Bone marrow (tissue), 2 donors: ENCODE data around the gene RNF4.
"Not testable (repeated sequence)": the region's sequence is repeated elsewhere in the genome, so short reads cannot be mapped to it uniquely, and the experiment has no call there.

Experiments used
- DNase-seq, 2 donors: peaks; one replicate each; lab custom pipeline; 2025; lab: John Stamatoyannopoulos, UW

The RNF4 gene

DNA sequence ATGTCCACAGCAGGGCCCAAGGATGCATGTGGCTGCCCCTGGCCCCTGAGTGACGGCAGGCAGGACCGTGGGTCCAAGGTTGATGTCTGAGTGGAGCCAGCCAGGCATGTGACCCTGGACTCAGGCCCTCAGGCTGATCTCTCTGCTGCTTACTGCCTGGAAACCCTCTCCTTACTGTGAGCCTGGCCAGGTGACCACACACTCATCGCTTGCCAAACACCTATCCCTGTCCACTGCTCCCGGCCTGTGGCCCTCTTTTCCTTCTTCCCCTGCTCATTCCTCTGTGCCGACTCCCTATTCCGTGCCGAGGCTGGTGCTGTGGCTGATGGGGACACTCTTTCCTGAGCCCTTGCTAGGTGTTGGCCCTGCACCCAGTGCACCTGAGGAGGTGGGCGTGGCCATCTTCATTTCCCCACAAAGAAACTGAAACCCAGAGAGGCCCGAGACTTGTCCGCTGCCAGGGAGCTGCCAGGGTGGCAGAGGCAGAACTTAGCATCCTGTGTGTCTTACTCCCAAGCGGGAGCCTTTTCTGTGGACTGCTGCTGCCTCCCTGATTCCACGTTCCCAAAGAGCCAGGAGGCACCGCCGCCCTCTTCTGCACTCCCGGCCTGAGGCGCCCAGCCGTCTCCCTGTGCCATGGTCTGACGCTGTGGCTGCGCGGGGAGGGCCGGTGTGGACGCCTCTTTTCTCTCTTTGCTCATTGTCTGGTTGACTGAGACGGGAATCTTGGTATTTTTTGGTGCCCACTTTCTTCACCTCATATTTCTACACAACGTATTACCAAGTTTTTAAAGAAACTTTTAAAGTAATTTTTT, 11.2 kb upstream of the RNF4 start:
- DNase-seq = no peak

DNA sequence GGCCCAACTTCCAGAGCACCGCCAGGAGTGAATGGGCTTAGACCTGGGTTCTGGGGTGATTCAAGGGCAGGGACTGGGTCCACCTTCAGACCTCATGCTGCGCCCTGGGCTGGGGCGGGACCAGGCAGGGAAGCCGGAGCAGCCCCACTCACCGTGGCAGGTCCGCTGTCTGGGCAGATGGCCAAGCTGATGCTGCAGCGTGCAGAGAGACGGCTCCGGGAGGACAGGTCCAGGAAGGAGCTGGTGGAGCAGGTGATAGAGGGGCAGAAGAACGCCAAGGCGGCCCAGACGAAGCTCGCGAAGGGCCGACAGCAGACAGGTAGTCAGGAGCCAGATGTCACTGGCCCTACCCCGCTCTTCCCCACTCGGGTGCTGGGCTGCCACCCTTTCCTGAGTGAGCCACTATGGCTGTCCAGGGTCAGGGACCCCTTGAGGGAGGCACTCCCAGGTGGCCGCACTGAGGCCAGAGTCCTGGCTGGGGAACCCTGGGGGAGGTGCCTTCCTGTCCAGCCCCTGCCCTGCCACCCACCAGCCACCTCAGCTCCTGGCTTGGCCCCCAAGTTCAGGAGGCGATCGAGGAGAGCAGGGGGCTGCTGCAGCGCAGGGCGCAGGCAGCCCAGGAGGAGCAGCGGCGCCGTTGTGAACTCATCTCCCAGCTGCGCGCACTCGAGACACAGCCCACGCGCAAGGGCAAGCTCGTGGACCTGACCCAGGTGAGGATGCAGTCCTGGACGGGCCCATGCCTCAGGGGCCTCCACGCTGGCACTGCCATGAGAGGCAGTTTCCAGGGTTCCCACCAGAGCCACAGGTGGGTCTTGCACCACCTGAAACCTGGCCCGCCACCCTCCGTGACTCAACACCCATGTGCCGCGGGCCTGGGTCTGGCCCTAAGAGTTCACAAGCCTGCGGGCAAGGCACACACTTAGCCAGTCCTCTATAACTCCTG, 10.1 kb upstream of the RNF4 start:
- DNase-seq = no peak

DNA sequence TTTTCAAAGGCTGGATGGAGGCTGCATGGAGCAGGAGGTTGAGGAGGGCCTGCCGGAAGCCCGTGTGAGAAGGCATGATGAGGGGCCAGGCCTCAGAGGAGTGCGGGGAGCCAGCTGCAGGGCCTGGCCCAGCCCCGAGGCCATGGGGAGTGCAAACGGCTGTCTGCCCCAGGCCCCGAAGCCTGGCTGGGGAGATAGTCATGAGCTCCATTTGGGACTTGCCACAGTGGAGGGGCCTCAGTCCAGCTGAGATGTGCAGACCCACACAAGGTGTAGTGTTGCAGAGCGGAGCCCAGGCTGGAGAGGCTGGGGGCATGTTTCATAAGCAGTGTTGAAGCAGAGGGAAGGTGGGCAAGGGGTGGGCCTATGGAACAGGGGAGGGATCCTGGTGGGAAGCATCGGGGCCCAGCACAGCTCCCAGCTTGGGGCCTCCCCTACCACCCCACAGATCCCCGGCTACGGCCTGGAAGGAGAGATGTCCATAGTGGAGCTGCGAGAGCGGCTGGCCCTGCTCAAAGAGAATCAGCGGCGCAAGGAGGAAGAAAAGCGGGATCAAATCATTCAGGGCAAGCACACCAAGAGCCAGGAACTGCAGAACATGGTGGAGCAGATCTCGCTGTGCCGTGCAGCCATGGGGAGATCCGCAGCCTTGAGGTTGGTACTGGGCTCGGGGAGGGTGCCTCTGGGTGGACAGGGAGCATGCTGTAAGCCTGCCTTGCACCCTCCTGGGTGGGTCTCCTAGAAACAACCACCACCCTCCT, 9.1 kb upstream of the RNF4 start:
- no peak for DNase-seq

DNA sequence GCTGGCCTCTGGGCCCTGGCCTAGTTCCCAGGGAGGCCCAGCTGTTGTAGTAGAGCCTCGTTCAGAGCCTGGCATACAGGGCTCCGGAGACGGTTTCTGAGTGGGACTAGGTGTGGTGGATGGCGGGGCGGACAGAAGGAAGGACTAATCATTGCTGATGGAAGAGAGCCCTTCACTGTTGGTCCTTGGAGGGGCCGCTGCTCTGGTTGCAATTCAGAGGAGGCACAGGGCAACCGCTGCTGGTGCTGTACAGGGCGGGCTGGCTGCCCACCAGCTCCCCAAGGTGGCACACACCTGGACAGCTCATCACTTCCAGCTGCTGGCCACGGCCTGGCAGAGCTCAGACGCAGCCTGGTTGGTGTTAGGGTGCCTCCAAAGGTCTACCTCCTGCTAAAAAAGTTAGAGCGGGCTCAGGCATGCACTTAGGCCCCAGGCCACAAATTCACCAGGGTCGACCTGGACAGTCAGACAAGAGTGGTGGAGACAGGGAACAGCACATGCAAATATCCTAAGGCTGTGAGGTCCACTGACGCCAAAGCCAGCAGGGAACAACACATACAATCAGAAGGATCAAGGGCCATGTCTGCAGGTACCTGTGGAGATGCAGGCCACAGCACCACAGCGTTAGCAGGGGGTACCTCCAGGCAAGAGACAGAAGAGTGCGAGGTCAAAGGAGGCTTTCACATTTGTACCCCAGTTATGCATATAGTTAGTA, 7.5 kb upstream of the RNF4 start:
- no peak for DNase-seq

DNA sequence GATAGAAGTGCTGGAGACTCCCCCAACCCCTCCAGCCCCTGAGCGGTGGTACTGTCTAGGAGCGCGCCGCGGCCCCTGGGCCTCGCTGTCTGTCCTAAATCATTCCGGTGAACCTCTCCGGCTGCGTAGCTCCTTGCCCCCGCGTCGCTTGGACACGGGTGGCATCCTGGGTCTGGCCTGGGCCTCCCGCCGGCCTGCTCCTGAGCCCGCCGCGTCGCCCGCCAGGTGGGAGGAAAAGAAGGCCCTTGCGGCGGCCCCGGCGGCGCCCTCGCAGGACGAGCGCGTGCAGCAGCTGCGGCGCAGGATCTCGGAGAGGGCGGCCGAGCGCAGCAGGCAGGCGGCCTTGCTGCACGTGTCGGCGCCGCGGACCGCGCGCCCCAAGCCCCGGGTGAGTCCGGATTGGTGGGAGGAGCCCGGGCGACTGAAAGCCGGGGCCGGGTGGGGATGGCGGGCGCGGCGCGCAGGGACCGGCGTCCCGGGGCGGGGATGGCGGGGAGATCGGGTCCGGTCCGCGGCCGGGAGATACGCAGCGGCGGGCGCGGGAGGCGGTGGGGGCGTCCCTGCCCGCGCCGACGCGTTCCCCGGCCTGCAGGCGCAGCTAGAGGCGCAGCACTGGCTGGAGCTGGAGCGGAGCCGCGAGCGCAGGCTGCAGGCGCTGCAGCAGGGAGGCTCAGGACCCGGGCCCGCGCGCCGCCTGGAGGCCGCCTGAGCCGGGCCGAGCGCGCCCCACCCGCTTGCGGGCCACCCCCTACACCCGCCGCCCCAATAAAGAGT, 6.5 kb upstream of the RNF4 start:
- DNase-seq = peak in 1 of 2 donors; percentile 16

DNA sequence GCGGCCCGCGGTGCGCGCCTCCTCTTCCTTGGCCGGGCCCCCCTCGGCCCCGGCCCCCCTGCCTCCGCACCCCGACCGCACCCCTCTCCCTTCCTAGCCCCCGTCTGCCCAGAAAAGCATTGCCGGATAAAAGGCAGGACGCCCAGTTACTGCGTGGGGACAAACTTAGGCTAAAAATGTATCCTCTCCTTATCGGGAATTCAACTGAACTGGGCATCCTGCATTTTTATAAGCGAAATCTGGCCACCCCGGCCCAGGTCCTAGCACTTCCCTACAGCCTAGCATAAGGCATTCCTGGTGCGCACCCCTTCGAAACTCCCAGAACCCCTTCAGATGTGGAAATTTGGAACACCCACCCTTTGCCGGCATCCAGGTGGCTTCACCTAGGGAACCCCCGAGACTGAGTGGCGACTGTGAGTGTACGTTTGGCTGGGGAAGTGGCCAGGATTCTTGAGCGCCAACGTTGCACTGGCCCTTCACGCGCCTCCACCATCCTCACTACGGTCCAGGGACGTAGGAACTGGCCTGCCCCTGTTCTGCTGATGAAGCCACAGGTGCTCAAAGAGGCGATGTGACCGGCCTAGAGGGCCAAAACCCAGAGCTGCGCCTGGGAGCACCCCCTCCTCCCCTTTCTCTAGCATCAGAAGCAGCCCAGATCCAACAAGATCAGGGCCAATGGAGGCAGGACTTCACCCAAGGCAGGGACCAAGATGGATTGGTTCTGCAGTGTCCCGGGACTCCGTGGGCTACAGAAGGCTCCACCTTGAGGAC, 5.7 kb upstream of the RNF4 start:
- no peak for DNase-seq

DNA sequence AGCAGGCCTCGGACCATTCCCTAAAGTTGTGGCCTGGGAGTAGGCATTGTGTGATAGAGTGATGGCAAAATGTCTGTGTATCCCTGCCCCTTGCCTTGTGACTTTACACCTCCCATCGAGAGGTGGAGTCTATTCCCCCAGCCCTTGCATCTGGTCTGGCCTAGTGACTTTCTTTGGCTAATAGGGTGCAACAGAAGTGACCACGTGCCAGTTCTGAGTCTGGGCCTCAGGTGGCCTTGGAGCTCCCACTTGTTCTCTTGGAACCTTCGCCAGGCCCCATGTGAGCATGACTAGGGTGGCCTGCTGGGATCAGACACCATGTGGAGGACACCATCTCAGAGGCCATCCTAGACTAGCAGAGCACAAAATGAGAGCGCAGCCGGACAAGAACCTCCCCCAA, 3.9 kb upstream of the RNF4 start:
- no peak for DNase-seq

DNA sequence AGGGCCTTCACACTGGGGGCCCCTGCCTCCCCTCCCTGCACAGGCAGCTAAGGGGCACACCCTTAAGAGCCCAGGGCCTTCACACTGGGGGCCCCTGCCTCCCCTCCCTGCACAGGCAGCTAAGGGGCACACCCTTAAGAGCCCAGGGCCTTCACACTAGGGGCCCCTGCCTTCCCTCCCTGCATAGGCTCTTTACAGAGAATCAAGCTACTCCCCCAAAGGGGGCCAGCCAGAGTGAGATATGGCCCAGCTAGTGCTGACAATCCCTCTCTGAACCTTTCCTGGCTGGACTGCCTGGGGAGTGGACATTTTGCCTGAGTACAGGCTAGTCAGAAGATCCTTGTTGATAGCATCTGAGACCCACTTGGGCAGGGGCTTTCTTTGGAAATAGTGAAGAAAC, 3.4 kb upstream of the RNF4 start:
- DNase-seq = not testable (repeated sequence)

DNA sequence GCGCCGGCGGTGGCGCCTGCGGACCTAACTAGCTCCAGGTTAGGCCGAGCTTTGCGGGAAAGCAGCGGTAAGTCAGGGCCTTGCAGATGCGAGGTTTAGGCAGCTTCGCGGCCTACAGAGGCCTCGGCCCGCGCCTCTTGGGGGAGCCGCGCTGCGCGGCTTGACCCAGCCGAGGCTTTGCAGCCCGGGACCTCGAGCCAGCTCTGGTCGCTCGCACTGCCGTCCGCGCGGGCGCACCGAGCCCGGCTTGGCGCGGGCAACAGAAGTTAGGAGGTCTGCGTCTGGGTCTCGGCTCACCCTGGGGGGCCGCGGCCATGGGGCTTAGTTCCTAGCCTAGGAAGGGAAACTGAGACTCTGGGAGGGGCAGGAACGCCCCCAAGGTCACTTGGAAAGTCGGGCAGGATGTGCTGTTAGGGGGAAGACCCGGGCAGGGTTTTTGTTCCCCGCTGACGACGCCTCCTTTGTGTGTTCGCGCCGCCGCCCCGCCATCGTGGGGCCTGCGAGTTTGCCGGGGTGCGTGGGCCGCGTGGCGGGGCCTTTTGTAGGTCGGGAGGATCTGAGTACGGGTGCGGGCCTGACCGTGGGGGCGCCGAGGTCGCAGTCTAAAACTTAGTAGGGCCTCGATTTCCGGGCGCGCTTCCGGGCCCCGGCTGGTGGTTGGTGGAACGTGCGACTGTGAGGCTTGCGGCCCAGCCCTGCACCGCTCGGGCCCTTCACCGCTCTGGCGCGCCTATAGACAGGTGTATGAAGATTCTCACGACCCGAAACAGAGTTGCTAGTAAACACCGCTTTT, 482 bp downstream of the RNF4 start:
- peak in 1 of 2 donors; percentile 32 for DNase-seq

DNA sequence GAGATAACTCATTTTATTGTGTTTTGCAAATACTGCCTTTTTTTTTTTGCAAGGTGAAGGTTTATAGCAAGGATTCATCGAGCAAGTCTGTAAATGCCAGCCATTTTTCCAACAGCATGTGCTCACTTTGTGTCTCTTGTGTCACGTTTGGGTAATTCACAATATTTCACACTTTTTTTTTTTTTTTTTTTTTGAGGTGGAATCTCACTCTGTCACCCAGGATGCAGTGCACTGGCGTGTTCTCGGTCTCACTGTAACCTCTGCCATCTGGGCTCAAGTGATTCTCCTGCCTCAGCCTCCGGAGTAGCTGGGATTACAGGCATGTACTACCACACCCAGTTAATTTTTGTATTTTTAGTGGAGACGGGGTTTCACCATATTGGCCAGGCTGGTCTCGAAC, 1.9 kb downstream of the RNF4 start:
- no peak for DNase-seq

DNA sequence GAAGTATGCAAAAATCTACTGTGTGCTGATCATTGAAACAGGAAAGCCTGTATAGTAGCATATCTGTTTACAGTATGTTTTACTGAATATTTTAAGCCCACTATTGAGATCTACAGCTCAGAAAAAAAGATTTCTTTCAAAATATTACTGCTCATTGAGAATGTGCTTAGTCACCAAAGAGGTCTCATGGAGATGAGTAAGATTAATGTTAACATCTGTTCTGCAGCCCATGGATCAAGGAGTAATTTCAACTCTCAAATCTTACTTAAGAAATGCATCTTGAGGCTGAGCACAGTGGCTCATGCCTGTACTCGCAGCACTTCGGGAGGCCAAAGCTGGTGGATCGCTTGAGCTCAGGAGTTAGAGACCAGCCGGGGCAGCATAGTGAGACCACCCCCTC, 3.3 kb downstream of the RNF4 start:
- DNase-seq = no peak

DNA sequence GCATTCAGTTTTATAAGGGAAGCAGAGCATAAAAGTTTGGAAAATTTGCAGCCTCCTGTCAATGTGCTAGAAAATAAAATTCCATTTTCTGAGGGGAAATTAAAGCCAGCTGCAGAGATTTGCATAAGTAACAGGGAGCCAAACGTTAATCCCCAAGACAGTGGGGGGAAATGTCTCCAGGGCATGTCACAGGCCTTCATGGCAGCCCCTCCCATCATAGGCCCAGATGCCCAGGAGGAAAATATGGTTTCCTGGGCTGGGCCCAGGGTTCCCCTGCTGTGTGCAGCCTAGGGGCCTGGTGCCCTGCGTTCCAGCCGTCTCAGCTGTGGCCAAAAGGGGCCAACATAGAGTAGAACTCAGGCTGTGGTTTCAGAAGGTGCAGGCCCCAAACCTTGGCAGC, 9.3 kb downstream of the RNF4 start:
- DNase-seq = no peak

DNA sequence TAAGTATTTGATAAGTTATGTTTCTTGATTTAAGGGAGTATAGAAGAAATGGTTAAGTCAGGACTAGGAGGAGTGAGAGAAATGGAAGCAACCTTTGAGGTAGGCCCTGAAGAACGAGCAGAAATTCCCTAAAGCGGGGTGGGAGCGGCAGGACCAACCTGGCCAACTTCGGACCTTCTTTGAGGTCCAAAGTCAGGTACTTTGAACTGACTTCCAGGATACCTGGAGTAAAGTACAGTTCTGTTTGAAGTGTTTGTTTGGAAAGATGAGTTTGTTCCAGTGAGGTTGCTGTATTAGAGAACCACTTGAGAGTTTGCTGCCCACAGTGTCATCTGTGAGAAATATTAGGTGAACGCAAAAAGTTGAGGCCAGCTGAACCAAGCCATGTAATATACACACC, 11.7 kb downstream of the RNF4 start:
- no peak for DNase-seq

DNA sequence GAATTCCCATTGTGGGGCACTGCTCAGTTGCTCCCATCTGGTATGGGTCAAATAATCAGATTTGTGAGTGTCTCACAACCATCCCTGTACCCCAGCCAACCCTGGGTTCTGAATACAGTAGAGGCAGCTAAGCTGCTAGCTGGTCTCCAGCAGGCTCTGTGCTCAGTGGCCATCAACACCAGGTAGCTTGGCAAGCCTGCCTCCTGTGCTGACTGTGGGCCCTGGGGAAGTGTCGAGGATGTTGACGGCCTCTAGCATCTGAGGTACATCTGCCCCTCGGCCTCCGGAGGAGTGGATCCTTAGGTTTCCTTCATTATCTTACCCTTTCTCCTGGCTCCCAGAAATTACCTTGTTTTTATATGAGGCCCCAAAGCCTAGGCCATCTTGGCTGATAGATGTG, 13.3 kb downstream of the RNF4 start:
- no peak for DNase-seq

DNA sequence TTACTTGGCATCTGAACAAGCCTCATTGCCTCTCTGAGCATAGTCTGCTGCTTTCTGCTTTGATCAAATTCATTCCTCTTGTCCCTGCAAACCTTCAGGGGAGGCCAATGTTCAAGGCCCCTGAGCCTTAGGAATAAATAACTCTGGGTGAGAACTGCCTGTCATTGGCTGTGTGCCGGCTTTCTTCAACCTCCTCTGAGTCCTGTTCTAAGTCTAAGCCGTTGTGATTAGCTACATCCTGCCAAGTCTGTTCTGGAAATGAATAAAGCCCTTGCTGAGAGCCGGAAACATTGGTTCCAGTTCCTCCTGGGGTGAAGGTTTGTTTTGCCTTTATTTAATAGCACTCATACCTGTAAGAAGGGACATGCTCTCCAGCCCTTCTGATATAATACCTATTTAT, 13.8 kb downstream of the RNF4 start:
- no peak for DNase-seq

DNA sequence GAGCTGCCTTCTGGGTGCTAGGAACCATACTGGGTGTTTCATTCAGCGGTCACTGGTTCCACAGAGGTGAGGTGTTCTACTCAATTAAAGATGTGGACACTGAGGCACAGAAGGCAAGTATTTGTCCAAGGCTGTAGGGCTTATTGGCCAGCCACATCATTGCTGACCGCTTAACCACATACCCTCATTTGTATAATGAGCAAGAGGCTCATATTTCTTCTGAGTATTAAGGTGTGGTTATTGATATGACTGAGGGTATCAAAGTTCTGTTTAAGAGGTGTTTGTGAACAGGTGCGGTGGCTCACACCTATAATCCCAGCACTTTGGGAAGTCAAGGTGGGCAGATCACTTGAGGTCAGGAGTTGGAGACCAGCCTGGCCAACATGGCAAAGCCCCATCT, 14.3 kb downstream of the RNF4 start:
- no peak for DNase-seq

DNA sequence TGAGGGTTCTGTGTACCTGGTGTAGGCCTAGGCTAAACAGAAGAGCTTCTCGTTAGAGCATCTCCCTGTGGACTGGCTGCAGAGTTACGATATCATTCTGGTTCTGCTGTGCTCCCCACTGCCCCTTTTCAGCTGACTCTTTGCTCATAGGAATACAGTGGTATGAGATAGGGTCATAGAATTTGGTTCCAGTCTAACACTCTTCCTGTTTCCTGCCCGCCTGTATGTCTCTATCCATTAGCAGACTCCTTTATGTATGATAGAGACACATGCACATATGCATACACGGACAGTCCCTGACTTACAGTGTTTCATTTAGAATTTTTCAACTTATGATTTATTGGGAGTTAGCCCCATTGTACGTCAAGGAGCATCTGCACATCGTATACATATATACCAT, 15.3 kb downstream of the RNF4 start:
- no peak for DNase-seq

DNA sequence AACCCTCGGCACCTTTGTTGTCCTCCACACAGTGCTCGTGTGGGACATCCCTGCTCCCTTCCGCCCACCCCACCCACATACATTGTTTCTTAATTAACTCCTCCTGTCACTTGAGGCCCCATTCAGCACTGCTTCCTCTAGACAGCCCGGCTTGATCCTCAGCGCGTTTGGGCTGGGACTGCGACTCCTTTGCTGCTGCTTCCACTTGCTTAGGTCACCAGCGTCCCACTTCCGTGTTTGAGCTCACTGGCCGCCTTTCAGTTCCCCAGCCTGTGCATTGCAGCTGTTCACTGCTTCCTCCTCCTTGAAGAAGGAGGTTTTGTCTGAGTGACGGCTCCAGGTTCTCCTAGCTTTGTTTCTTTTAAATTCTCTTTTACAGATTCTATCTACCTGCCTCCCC, 16.1 kb downstream of the RNF4 start:
- DNase-seq = peak; percentile 42 to 91

DNA sequence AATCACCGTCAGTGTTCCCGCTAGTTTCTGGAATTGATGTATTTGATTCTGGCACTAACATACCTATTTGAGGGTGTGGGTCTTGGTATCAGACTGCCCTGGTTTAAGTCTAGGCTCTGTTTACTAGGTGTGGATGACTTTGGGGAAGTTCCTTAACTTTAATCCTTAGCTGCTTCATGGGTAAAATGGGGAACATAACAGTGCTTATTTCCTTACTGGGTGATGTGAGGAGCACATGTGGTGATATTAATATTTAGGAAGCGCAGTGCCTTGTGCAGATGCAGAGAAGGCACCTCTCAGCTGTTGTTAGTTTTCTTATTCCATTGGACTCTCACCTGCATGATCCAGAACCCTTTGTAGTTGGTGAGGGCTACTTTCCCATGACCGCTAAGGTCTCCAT, 17.1 kb downstream of the RNF4 start:
- DNase-seq = no peak
